Cardiac fibroblast (primary cell): ENCODE measurements around the gene TBPL1.
A peak's percentile ranks its signal among the peaks of the same experiment; 100 is the strongest.

Source experiments
- DNase-seq, 2 donors: peaks; one replicate each; pipeline versions ENCODE4 v3.0.0 to v3.0.0-alpha.2; 2010; ENCODE audit warnings: low read depth in 2 of 2
- H3K4me3 ChIP-seq, 2 donors: replicated peaks in 1 of 2; 1 replicate in 1 of 2; 2 replicates in 1 of 2; pipeline ENCODE4 v1.5.1; 2011; ENCODE audit warnings: low read depth in 2 of 2, low read length in 2 of 2, mild to moderate bottlenecking in 2 of 2, moderate library complexity in 1 of 2
- TF ChIP-seq, protein P1 (sequence below): IDR thresholded peaks from one replicate; pipeline ENCODE4 v1.5.1; 2011; ENCODE audit warnings: low read depth, mild to moderate bottlenecking, low read length, inconsistent platforms

TBPL1 gene

DNA sequence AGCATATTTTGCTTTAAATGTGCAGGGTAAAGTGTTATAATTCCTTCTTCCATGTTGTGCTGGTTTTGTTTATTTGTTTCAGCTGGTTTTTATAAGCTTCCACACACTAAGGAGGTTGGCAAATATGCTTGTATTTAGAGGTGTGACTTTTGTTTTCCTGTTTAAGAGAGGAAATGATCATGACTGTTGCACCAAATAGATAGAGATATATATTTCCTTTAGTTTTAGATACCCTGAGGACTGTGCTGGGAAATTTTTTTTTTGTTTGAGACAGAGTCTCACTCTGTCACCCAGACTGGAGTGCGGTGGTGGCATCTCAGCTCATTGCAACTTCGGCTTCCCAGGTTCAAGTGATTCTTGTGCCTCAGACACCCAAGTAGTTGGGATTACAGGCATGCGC lies 5.8 kb downstream of the TBPL1 start:
- DNase-seq = no peak

DNA sequence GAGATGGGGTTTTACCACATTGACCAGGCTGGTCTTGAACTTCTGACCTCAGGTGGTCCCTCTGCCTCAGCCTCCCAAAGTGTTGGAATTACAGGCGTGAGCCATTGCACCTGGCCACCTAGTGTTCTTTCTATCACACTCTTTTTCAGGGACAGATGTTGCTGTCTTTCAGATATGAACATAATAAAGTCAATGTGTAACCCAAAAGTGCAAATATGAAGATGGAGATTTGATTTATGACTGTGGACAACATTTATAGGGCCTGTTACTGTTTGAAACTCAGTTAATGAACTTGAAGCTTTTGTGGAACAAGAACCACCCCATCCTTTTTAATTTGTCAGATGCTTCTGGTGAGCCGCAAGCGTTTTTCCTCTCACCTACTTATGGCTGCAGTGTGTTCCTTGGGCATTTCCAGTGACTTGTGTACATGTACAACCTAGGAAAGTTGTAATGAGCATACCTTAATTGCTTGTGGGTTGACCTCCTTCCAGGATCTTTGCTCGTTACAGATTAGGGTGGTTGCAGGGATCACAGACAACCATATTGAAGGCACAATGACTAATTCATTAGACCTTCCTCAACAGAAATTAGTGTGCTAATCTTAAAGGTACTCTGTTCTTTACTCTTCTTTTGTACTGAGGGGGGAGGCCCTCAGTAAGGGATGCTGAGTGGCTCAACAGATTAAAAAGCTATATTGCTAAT lies 6.8 kb downstream of the TBPL1 start:
- H3K4me3 ChIP-seq = no peak overlapping the region
- TF ChIP-seq, protein P1, sequence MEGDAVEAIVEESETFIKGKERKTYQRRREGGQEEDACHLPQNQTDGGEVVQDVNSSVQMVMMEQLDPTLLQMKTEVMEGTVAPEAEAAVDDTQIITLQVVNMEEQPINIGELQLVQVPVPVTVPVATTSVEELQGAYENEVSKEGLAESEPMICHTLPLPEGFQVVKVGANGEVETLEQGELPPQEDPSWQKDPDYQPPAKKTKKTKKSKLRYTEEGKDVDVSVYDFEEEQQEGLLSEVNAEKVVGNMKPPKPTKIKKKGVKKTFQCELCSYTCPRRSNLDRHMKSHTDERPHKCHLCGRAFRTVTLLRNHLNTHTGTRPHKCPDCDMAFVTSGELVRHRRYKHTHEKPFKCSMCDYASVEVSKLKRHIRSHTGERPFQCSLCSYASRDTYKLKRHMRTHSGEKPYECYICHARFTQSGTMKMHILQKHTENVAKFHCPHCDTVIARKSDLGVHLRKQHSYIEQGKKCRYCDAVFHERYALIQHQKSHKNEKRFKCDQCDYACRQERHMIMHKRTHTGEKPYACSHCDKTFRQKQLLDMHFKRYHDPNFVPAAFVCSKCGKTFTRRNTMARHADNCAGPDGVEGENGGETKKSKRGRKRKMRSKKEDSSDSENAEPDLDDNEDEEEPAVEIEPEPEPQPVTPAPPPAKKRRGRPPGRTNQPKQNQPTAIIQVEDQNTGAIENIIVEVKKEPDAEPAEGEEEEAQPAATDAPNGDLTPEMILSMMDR = no peak
- no peak for DNase-seq

More for the DNA sequence above, 5.8 kb downstream of the TBPL1 start:
- TF ChIP-seq, protein P1 = no peak
- H3K4me3 ChIP-seq = no peak overlapping the region

DNA sequence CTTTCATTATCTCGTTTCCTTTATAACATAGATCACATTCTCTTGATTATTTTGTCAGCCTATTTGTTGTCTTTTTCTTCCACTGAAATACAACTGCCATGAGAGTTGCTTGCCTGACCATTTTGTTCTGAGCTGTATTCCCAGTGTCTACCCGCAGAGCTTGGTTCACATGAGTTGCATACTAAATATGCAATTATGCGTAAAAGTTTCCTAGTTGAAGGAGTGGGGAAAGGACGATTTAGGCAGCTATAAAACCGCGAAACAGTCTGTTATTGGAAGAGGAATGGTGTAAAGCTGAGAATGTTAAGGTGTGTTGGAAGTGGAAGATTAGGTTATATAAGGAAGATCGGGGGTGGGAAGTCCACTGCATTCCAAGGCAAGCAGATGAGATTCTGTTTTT lies 8.8 kb downstream of the TBPL1 start:
- TF ChIP-seq, protein P1 = no peak
- no peak overlapping the region for H3K4me3 ChIP-seq
- DNase-seq = no peak

DNA sequence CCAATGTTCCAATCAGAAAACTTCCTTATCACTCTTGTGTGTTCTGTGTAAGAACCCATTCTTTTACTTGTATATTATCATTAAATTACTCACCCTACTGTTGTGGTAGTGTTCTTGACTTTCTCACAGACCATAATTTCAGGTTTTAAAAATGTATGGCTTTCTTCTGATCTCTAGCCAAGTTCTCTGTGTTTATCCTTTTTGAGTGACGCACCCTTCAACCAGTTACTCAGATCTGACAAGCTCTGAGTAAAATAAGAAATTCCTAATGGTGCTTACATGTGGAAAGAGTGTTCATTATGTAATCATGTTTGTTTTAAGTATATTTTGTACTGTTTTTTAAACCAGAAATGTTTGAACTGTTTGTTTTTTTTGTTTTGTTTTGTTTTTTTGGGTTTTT lies 11.0 kb downstream of the TBPL1 start:
- no peak overlapping the region for H3K4me3 ChIP-seq
- DNase-seq = peak; percentile 61 to 94
- TF ChIP-seq, protein P1 = no peak

DNA sequence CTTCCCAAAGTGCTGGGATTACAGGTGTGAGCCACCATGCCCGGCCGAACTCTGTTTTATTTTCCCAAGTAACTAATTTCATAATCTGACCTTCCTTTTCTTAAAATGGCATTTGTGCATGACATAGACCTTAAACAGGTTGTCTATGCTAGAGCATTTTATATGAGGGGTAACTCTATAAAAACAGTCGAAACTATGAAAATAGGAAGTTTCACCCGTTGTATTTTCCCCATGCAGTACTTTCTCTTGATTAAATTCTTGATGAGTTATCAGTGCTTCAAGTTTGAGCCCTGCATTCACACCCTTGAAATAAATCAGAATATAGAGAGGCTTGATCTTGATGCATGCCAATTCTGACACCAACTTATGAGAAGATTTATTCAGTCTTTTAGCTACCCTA lies 11.7 kb downstream of the TBPL1 start:
- DNase-seq = no peak
- no peak overlapping the region for H3K4me3 ChIP-seq
- TF ChIP-seq, protein P1 = no peak

DNA sequence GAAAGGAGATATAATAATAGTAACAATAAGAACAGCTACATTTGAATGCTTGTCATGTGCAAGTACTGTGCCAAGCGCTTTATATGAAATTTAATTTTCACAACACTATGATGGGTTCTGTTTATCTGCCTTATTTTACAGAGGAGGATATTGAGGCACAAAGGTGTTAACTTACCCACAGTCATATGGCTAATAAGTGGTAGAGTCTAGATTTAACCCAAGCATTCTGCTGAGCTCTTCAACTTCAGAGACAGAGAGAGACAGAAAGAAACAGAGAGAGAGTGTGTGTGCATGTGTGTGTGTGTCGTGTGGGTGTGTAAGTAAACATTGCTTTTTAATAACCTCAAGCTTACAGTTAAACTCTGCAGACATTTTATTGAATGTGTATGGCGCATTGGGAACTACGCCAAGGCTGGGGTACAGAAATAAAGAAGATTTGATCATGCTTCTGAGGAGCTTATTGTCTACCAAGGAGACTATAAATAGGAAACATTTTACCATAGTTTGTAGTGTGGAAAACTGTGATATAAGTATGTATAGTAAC lies 12.9 kb downstream of the TBPL1 start:
- TF ChIP-seq, protein P1 = no peak
- H3K4me3 ChIP-seq = no peak overlapping the region
- DNase-seq = no peak
